Breast epithelium (tissue), 3 donors: Measurements from ENCODE around the gene ACAA2.

Source experiments
- POLR2A ChIP-seq: fragments of 450-650 bp; IDR thresholded peaks from one replicate; pipeline ENCODE4 v1.6.1; 2016; ENCODE audit warnings: antibody characterized with exemption, mild to moderate bottlenecking, moderate library complexity
- POLR2AphosphoS5 ChIP-seq, 3 donors: sonication (generic); formaldehyde crosslinking; IDR thresholded peaks; one replicate each; pipeline ENCODE4 v1.6.1; 2017; ENCODE audit warnings: antibody characterized with exemption in 3 of 3
- TF ChIP-seq, protein P1 (sequence below), 3 donors: fragments of 450-650 bp; IDR thresholded peaks; one replicate each; pipeline ENCODE4 v1.5.1; 2016 to 2017; ENCODE audit warnings: antibody characterized with exemption in 3 of 3, mild to moderate bottlenecking in 3 of 3, moderate library complexity in 3 of 3

DNA sequence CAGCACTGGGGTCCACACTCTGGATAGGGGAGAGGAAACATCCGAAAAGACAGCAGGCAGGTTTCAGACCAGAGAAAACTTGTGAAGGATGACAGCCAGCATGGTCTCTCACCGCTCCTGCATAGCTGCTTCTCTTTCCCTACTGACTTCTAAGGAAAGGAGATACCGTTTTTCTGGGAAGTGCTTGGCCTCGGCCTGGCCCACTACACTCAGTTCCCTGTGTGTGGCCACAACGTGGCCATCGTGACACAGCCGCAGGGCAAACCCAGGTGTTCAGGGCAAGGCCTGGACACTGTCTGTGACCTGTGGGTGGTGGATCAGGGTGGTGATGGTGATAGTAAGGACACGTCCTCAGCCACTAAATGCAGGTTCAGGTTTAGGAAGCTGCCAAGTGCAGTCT is 34.2 kb upstream of the ACAA2 start:
- TF ChIP-seq, protein P1, sequence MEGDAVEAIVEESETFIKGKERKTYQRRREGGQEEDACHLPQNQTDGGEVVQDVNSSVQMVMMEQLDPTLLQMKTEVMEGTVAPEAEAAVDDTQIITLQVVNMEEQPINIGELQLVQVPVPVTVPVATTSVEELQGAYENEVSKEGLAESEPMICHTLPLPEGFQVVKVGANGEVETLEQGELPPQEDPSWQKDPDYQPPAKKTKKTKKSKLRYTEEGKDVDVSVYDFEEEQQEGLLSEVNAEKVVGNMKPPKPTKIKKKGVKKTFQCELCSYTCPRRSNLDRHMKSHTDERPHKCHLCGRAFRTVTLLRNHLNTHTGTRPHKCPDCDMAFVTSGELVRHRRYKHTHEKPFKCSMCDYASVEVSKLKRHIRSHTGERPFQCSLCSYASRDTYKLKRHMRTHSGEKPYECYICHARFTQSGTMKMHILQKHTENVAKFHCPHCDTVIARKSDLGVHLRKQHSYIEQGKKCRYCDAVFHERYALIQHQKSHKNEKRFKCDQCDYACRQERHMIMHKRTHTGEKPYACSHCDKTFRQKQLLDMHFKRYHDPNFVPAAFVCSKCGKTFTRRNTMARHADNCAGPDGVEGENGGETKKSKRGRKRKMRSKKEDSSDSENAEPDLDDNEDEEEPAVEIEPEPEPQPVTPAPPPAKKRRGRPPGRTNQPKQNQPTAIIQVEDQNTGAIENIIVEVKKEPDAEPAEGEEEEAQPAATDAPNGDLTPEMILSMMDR (IDR thresholded peaks at IDR 0.05) = no peak
- TF ChIP-seq POLR2A = no peak
- TF ChIP-seq POLR2AphosphoS5 (IDR thresholded peaks at IDR 0.05) = no peak
